ENCODE data around the gene HOXA4.

The HOXA4 gene

GRCh38 chr7:27155816-27156507 lies 25.4 kb upstream of the HOXA4 start:
- H3K79me2 ChIP-seq (ENCODE audit: control insufficient read depth, insufficient read depth, low read length) = no peaks in the 10 kb centered on the region
- no peak overlapping the region for H3K27ac ChIP-seq (ENCODE audit: low read depth, low read length)
- no peak overlapping the region for H3K4ac ChIP-seq (ENCODE audit: low read depth, low read length)
- no peaks in the 10 kb centered on the region for H3K4me1 ChIP-seq (ENCODE audit: control insufficient read depth, low read depth, low read length)
- H2BK15ac ChIP-seq (replicated peaks; ENCODE audit: low read depth) = no peak overlapping the region
- H3K4me3 ChIP-seq (ENCODE audit: low read length) = no peak overlapping the region
- H2AK5ac ChIP-seq (ENCODE audit: low read length) = no peak overlapping the region
- H4K8ac ChIP-seq (ENCODE audit: low read depth, low read length) = no peak overlapping the region
- H3K9ac ChIP-seq (ENCODE audit: low read length) = no peak overlapping the region
- no peak for DNase-seq
- no peak overlapping the region for H3K56ac ChIP-seq (ENCODE audit: low read length)
- H2BK5ac ChIP-seq (ENCODE audit: low read length) = no peak overlapping the region
- H3K36me3 ChIP-seq (ENCODE audit: control insufficient read depth, insufficient read depth, low read length) = no peaks in the 10 kb centered on the region
- no peaks in the 10 kb centered on the region for H3K79me1 ChIP-seq (ENCODE audit: low read length)
- H2BK120ac ChIP-seq (ENCODE audit: low read depth, low read length) = no peak overlapping the region
- no peak overlapping the region for H3K23ac ChIP-seq (ENCODE audit: low read length)
- H4K5ac ChIP-seq (ENCODE audit: low read length) = no peak overlapping the region
- H3K18ac ChIP-seq (ENCODE audit: low read length) = no peak overlapping the region
- WGBS (ENCODE audit: extremely low coverage, insufficient coverage, low lambda C conversion rate) = no CpG with 5 or more reads among the region's 63 CpGs
- H3K27me3 ChIP-seq (ENCODE audit: insufficient read depth, low read length, poor library complexity) = peaks cover 95% of the 10 kb centered on the region
- H3K4me2 ChIP-seq (ENCODE audit: low read length) = peak overlapping the region; percentile 35

GRCh38 chr7:27154901-27155815 lies 24.6 kb upstream of the HOXA4 start:
- Histone ChIP-seq H3K27ac (ENCODE audit: low read depth, low read length) (no peak overlapping the region), H3K18ac (ENCODE audit: low read length) (no peak overlapping the region), H3K79me1 (ENCODE audit: low read length) (no peaks in the 10 kb centered on the region), H3K4me1 (ENCODE audit: control insufficient read depth, low read depth, low read length) (no peaks in the 10 kb centered on the region), H3K9ac (ENCODE audit: low read length) (no peak overlapping the region), H3K4ac (ENCODE audit: low read depth, low read length) (no peak overlapping the region), H3K4me3 (ENCODE audit: low read length) (no peak overlapping the region), H2BK120ac (ENCODE audit: low read depth, low read length) (no peak overlapping the region), H3K23ac (ENCODE audit: low read length) (no peak overlapping the region), H2AK5ac (ENCODE audit: low read length) (no peak overlapping the region), H2BK15ac (replicated peaks; ENCODE audit: low read depth) (no peak overlapping the region), H2BK5ac (ENCODE audit: low read length) (no peak overlapping the region), H3K27me3 (ENCODE audit: insufficient read depth, low read length, poor library complexity) (peaks cover 94% of the 10 kb centered on the region), H3K4me2 (ENCODE audit: low read length) (no peak overlapping the region), H3K79me2 (ENCODE audit: control insufficient read depth, insufficient read depth, low read length) (no peaks in the 10 kb centered on the region), H4K8ac (ENCODE audit: low read depth, low read length) (no peak overlapping the region), H3K56ac (ENCODE audit: low read length) (no peak overlapping the region), H4K5ac (ENCODE audit: low read length) (no peak overlapping the region), H3K36me3 (ENCODE audit: control insufficient read depth, insufficient read depth, low read length) (no peaks in the 10 kb centered on the region)
- DNase-seq = no peak
- WGBS (ENCODE audit: extremely low coverage, insufficient coverage, low lambda C conversion rate) = no CpG with 5 or more reads among the region's 48 CpGs

GRCh38 chr7:27154369-27154768 lies 23.8 kb upstream of the HOXA4 start:
- H3K18ac ChIP-seq (ENCODE audit: low read length) = no peak overlapping the region
- DNase-seq = no peak
- H3K4ac ChIP-seq (ENCODE audit: low read depth, low read length) = no peak overlapping the region
- no peak overlapping the region for H2BK5ac ChIP-seq (ENCODE audit: low read length)
- no peaks in the 10 kb centered on the region for H3K79me1 ChIP-seq (ENCODE audit: low read length)
- no peak overlapping the region for H4K8ac ChIP-seq (ENCODE audit: low read depth, low read length)
- H3K23ac ChIP-seq (ENCODE audit: low read length) = no peak overlapping the region
- peaks cover 92% of the 10 kb centered on the region for H3K27me3 ChIP-seq (ENCODE audit: insufficient read depth, low read length, poor library complexity)
- H3K27ac ChIP-seq (ENCODE audit: low read depth, low read length) = no peak overlapping the region
- no peak overlapping the region for H3K9ac ChIP-seq (ENCODE audit: low read length)
- H3K79me2 ChIP-seq (ENCODE audit: control insufficient read depth, insufficient read depth, low read length) = no peaks in the 10 kb centered on the region
- H3K4me3 ChIP-seq (ENCODE audit: low read length) = no peak overlapping the region
- no peaks in the 10 kb centered on the region for H3K36me3 ChIP-seq (ENCODE audit: control insufficient read depth, insufficient read depth, low read length)
- H4K5ac ChIP-seq (ENCODE audit: low read length) = no peak overlapping the region
- H2AK5ac ChIP-seq (ENCODE audit: low read length) = no peak overlapping the region
- no peak overlapping the region for H2BK120ac ChIP-seq (ENCODE audit: low read depth, low read length)
- no CpG with 5 or more reads among the region's 10 CpGs for WGBS (ENCODE audit: extremely low coverage, insufficient coverage, low lambda C conversion rate)
- H3K56ac ChIP-seq (ENCODE audit: low read length) = no peak overlapping the region
- H2BK15ac ChIP-seq (replicated peaks; ENCODE audit: low read depth) = no peak overlapping the region
- no peak overlapping the region for H3K4me2 ChIP-seq (ENCODE audit: low read length)
- no peaks in the 10 kb centered on the region for H3K4me1 ChIP-seq (ENCODE audit: control insufficient read depth, low read depth, low read length)

- no CpG with 5 or more reads among the region's 3 CpGs for WGBS (ENCODE audit: extremely low coverage, insufficient coverage, low lambda C conversion rate)
- Histone ChIP-seq H3K27ac (ENCODE audit: low read depth, low read length) (no peak overlapping the region), H4K8ac (ENCODE audit: low read depth, low read length) (no peak overlapping the region), H3K79me1 (ENCODE audit: low read length) (no peaks in the 10 kb centered on the region), H3K36me3 (ENCODE audit: control insufficient read depth, insufficient read depth, low read length) (no peaks in the 10 kb centered on the region), H3K27me3 (ENCODE audit: insufficient read depth, low read length, poor library complexity) (peaks cover 92% of the 10 kb centered on the region), H4K5ac (ENCODE audit: low read length) (no peak overlapping the region), H3K79me2 (ENCODE audit: control insufficient read depth, insufficient read depth, low read length) (no peaks in the 10 kb centered on the region), H3K56ac (ENCODE audit: low read length) (no peak overlapping the region), H3K23ac (ENCODE audit: low read length) (no peak overlapping the region), H2BK120ac (ENCODE audit: low read depth, low read length) (no peak overlapping the region), H3K18ac (ENCODE audit: low read length) (no peak overlapping the region), H3K4ac (ENCODE audit: low read depth, low read length) (no peak overlapping the region), H2BK5ac (ENCODE audit: low read length) (no peak overlapping the region), H2AK5ac (ENCODE audit: low read length) (no peak overlapping the region), H3K9ac (ENCODE audit: low read length) (no peak overlapping the region), H3K4me1 (ENCODE audit: control insufficient read depth, low read depth, low read length) (no peaks in the 10 kb centered on the region), H2BK15ac (replicated peaks; ENCODE audit: low read depth) (no peak overlapping the region), H3K4me3 (ENCODE audit: low read length) (no peak overlapping the region), H3K4me2 (ENCODE audit: low read length) (no peak overlapping the region)
- no peak for DNase-seq
Measured at GRCh38 chr7:27153526-27153925, 23.0 kb upstream of the HOXA4 start.

- Histone ChIP-seq H2BK15ac (replicated peaks; ENCODE audit: low read depth) (no peak overlapping the region), H3K23ac (ENCODE audit: low read length) (no peak overlapping the region), H3K4me1 (ENCODE audit: control insufficient read depth, low read depth, low read length) (no peaks in the 10 kb centered on the region), H3K36me3 (ENCODE audit: control insufficient read depth, insufficient read depth, low read length) (no peaks in the 10 kb centered on the region), H2BK5ac (ENCODE audit: low read length) (no peak overlapping the region), H3K4ac (ENCODE audit: low read depth, low read length) (no peak overlapping the region), H3K79me1 (ENCODE audit: low read length) (no peaks in the 10 kb centered on the region), H2AK5ac (ENCODE audit: low read length) (no peak overlapping the region), H2BK120ac (ENCODE audit: low read depth, low read length) (no peak overlapping the region), H3K56ac (ENCODE audit: low read length) (no peak overlapping the region), H3K79me2 (ENCODE audit: control insufficient read depth, insufficient read depth, low read length) (no peaks in the 10 kb centered on the region), H3K4me2 (ENCODE audit: low read length) (no peak overlapping the region), H3K4me3 (ENCODE audit: low read length) (no peak overlapping the region), H3K27ac (ENCODE audit: low read depth, low read length) (no peak overlapping the region), H3K27me3 (ENCODE audit: insufficient read depth, low read length, poor library complexity) (peaks cover 92% of the 10 kb centered on the region), H3K9ac (ENCODE audit: low read length) (no peak overlapping the region), H4K8ac (ENCODE audit: low read depth, low read length) (no peak overlapping the region), H4K5ac (ENCODE audit: low read length) (no peak overlapping the region), H3K18ac (ENCODE audit: low read length) (no peak overlapping the region)
- no CpG with 5 or more reads among the region's 22 CpGs for WGBS (ENCODE audit: extremely low coverage, insufficient coverage, low lambda C conversion rate)
- no peak for DNase-seq
Measured at GRCh38 chr7:27152816-27153442, 22.4 kb upstream of the HOXA4 start.

Measured in mesendoderm (in vitro differentiated cells).